Testis (tissue), 3 donors: Measurements from ENCODE around the gene BAHCC1. TPM values are rescaled to one million over a fixed set of nuclear protein-coding genes. Genes with fewer than 3 reads are reported as not detected.

ENCODE experiments used
- DNase-seq: peaks from one replicate; pipeline ENCODE4 v3.0.0-alpha.2; 2019
- H3K27ac ChIP-seq, 2 donors: fragments of 200-600 bp; sonication (generic); one replicate each; pipeline ENCODE4 v1.5.1; 2019
- H3K27me3 ChIP-seq: fragments of 200-600 bp; sonication (generic); one replicate; pipeline ENCODE4 v1.5.1; 2019
- H3K36me3 ChIP-seq: fragments of 200-600 bp; sonication (generic); one replicate; pipeline ENCODE4 v1.5.1; 2017; ENCODE audit warnings: low read depth; ENCODE audit errors: missing control alignments
- H3K4me1 ChIP-seq: fragments of 200-600 bp; sonication (generic); one replicate; pipeline ENCODE4 v1.5.1; 2019
- H3K4me3 ChIP-seq, 2 donors: fragments of 200-600 bp; sonication (generic); one replicate each; pipeline ENCODE4 v1.5.1; 2017 to 2019
- H3K9me3 ChIP-seq: fragments of 200-600 bp; sonication (generic); one replicate; pipeline ENCODE4 v1.5.1; 2017
- POLR2A ChIP-seq: fragments of 450-650 bp; IDR thresholded peaks from one replicate; pipeline ENCODE4 v1.6.1; 2017; ENCODE audit warnings: antibody characterized with exemption, mild to moderate bottlenecking, moderate library complexity
- WGBS, 2 donors: methylation state at CpG; one replicate each; pipeline ENCODE4 v1.1.5; 2018; 5-methylcytosine and 5-hydroxymethylcytosine counted together
- intact Hi-C: fragments of 100-400 bp; cut with DNase I; formaldehyde crosslinking; loops from one replicate; pipeline ENCODE4 v1.15.1; 2023; ENCODE audit warnings: low total_unique reads
- polyA plus RNA-seq: library from polyadenylated mRNA; stranded (reverse); fragments of 350-450 nt; fragmentation: Illumina TruSeq; extraction: RNeasy Lipid Tissue Mini Kit (QIAGEN cat#74804); gene quantifications from one replicate; pipeline ENCODE4 v1.2.3, GENCODE V29; 2014; ENCODE audit warnings: low read depth, low replicate concordance; ENCODE audit not compliant: insufficient read depth
- total RNA-seq, 2 donors: library from RNA; depleted of rRNA; stranded (reverse); fragments of >200 nt; gene quantifications; one replicate each; pipeline ENCODE4 v1.2.3, GENCODE V29; 2016
- TF ChIP-seq, protein P1 (sequence below), 3 experiments: fragments of 450-650 bp in 2 of 3; fragments of 200-600 bp in 1 of 3; sonication (generic) in 1 of 3; IDR thresholded peaks; one replicate each; pipeline ENCODE4 v1.5.1; 2016 to 2019; ENCODE audit warnings: antibody characterized with exemption in 3 of 3, mild to moderate bottlenecking in 2 of 3, moderate library complexity in 1 of 3

BAHCC1 gene
- total and polyA plus RNA-seq, 3 donors from 2014 or later, result 11.3 to 30.2 (median 29.2) TPM

DNA sequence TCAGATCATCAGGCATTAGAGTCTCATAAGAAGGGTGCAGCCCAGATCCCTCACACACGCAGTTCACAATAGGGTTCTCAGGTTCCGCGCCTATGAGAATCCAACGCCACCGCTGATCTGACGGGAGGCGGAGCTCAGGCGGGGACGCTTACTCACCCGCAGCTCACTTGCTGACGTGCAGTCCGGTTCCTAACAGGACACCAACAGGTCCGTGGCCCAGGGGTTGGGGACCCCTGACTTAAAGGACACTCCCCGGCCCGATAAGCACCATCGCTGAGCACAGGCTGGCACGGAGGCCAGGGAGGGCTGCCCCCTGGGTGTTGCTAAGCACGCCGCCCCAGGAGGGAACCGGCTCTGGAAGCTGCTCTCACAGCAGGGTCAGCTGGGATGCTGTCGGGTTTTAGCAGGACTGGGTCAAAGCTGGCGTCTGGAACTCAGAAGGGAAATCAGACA lies 30.1 kb upstream of the BAHCC1 start:
- WGBS, 2 donors, result 61 to 64% methylated on average over 13 to 22 of the region's 22 CpGs
- no peak overlapping the region for H3K27ac ChIP-seq
- no peaks in the 10 kb centered on the region for H3K27me3 ChIP-seq
- no peaks in the 10 kb centered on the region for H3K9me3 ChIP-seq
- no peak overlapping the region for H3K4me3 ChIP-seq
- H3K36me3 ChIP-seq, result no peaks in the 10 kb centered on the region
- no peak for DNase-seq
- peaks cover 4% of the 10 kb centered on the region for H3K4me1 ChIP-seq
- TF ChIP-seq, protein P1, sequence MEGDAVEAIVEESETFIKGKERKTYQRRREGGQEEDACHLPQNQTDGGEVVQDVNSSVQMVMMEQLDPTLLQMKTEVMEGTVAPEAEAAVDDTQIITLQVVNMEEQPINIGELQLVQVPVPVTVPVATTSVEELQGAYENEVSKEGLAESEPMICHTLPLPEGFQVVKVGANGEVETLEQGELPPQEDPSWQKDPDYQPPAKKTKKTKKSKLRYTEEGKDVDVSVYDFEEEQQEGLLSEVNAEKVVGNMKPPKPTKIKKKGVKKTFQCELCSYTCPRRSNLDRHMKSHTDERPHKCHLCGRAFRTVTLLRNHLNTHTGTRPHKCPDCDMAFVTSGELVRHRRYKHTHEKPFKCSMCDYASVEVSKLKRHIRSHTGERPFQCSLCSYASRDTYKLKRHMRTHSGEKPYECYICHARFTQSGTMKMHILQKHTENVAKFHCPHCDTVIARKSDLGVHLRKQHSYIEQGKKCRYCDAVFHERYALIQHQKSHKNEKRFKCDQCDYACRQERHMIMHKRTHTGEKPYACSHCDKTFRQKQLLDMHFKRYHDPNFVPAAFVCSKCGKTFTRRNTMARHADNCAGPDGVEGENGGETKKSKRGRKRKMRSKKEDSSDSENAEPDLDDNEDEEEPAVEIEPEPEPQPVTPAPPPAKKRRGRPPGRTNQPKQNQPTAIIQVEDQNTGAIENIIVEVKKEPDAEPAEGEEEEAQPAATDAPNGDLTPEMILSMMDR (IDR thresholded peaks at IDR 0.05), result no peak
- no peak for TF ChIP-seq POLR2A
- intact Hi-C loops, result no loop called here

DNA sequence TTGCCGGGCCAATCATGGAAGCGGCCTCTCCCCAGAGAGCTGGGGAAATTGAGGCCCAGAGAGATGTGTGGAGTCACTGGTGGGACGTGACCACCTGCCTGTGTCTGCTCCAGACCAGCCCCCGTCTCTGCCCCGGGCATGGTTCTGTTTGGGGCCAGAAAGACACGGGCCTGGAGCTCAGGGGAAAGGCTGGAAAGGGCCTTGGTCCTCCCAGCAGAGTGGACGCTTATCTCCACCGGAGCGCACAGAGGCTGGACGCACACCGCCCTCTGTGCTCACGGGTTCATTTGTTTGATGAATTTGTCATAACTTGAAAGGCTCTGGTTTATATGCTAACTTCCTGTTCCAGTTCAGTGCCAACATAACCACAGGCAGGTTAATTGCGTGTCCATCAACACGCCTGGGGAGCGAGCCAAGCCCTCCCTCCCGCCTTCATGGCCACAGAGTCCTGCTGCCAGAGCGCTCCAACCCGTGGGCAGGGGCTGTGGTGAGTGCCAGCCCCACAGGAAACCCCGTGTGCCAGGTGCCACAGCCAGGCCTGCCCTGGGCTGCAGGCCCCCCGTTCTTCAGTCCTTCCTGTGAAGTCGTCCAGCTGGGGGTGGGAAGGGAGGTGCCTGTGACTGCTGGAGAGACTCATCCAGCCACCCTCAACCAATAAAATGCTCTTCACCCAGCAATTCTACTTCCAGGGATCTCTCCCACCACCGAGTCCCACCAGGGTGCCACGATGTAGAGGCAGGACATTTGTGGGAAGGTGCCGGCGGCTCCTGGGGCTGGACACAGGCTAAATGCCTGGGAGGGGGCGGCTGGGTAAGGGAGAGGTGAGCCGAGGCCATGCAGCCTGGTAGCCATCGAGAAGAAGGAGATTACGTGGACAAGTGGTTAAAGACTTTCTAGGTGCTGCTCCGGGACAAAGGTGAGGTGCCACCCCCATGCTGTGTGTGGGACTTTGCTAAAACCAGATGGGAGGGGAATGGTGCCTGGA lies 29.4 kb upstream of the BAHCC1 start:
- Histone ChIP-seq H3K9me3 (no peaks in the 10 kb centered on the region), H3K4me3 (no peak overlapping the region), H3K36me3 (no peaks in the 10 kb centered on the region), H3K27me3 (no peaks in the 10 kb centered on the region), H3K27ac (no peak overlapping the region), H3K4me1 (peaks cover 4% of the 10 kb centered on the region)
- intact Hi-C loops, result no loop called here
- 60 to 69% methylated on average over 22 to 30 of the region's 30 CpGs for WGBS, 2 donors
- DNase-seq, result no peak
- TF ChIP-seq POLR2A, result no peak
- TF ChIP-seq, protein P1 (IDR thresholded peaks at IDR 0.05), result no peak

DNA sequence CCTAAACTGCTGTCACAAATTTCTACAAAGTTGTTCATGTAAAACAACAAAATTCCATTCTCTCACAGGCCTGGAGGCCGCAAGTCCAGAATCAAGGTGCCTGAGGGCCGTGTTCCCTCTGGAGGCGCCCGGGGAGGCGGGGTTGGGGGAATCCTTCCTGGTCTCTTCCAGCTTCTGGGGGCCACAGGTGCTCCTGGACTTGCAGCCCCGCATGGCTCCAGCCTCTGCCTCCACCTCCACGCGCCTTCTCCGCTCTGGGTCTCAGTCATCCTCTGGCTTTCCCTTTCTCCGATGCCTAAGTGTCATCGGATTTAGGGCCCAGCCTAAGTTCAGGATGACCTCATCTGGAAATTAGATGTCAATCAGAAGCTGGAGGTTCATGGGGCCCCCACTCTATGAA lies 28.6 kb upstream of the BAHCC1 start:
- no peak for DNase-seq
- no peaks in the 10 kb centered on the region for H3K27me3 ChIP-seq
- H3K36me3 ChIP-seq, result no peaks in the 10 kb centered on the region
- H3K4me1 ChIP-seq, result peaks cover 6% of the 10 kb centered on the region
- no peak overlapping the region for H3K27ac ChIP-seq
- TF ChIP-seq, protein P1 (IDR thresholded peaks at IDR 0.05), result no peak
- no peak for TF ChIP-seq POLR2A
- H3K9me3 ChIP-seq, result no peaks in the 10 kb centered on the region
- H3K4me3 ChIP-seq, result no peak overlapping the region
- 92 to 99% methylated on average over 11 of the region's 11 CpGs for WGBS, 2 donors
- intact Hi-C loops, result no loop called here

DNA sequence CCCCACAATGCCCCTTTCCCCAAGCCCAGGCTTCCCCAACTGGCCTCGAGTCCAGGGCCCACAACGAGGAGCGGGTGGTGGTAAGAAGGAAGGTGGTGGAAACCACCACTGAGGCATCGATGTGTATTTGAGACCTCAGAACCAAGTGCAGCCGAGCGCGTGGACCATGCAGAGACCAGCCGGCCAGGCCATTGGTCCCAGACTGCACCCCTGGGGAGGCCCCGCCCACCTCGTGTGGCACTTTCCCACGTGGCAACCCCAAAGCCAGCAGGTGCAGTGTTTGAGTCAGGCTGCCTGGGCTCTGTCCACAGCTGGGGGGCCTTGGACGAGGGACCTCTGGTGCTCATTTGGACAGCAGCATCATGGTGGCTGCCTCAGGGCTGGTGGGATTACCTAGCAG lies 28.1 kb upstream of the BAHCC1 start:
- Histone ChIP-seq H3K9me3 (no peaks in the 10 kb centered on the region), H3K4me3 (no peak overlapping the region), H3K27ac (no peak overlapping the region), H3K36me3 (no peaks in the 10 kb centered on the region), H3K27me3 (no peaks in the 10 kb centered on the region), H3K4me1 (peaks cover 10% of the 10 kb centered on the region)
- intact Hi-C loops, result no loop called here
- TF ChIP-seq, protein P1 (IDR thresholded peaks at IDR 0.05), result no peak
- no peak for TF ChIP-seq POLR2A
- DNase-seq, result no peak
- 90 to 100% methylated on average over 5 to 12 of the region's 12 CpGs for WGBS, 2 donors
